Fibroblast of upper back skin (primary cell): ENCODE measurements around the gene GFAP.
A peak's percentile ranks its signal among the peaks of the same experiment; 100 is the strongest.

Experiments
- DNase-seq: peaks from one replicate; pipeline ENCODE4 v3.0.0-alpha.2; 2013

Gene GFAP

DNA sequence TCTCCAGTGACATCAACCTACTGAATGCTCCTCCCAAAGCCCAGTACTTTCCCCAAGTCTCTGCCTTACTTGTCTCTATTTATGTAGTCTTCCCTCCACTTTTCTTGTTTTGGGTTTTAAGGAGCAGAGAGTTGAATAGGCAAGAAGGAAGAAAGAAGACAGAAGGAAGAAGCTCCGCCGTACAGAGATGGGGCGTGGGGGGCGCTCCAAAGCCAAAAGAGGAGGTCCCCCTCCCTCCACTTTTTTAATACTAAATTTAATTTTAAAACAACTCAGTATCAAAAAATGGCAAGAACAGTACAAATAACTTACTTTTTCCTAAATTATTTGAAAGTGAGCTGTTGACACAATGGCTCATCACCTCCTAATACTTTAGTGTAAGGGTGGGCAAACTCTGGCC lies 20.7 kb downstream of the GFAP start:
- DNase-seq = no peak

DNA sequence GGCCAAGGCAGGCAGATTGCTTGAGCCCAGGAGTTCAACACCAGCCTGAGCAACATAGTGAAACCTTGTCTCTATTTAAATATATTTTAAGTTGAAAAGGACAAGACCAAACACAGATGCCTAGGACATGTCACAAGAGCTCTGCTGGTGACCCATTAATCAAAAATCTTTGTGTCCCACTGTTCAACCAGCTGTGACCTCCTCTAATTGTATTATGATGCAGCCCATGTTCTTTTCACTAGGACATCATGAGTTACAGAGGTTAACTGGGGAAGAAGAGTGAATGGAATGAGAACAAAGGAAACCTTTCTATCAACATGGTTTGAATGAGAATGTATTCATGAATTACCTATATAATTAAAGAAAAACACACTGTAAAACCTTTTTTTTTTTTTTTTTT lies 23.1 kb downstream of the GFAP start:
- no peak for DNase-seq

GRCh38 chr17:44889003-44889402 lies 26.3 kb downstream of the GFAP start:
- DNase-seq = no peak

GRCh38 chr17:44887971-44888954 lies 27.0 kb downstream of the GFAP start:
- DNase-seq = no peak

DNA sequence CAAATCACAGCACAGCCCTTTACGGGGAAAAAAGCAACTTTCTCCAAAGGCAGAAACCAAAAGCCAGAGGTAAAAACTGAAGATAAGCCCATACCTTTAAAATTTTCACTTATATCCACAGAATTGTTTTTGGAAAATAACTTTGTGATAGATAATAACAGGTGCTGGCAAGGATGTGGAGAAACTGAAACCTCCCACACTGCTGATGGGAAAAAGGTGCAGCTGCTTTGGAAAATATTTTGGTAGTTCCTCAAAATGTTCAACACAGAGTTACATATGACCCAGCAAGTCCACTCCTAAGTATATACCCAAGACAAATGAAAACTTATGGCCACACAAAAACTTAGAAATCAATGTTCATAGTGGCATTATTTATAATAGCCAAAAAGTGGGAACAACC lies 28.3 kb downstream of the GFAP start:
- DNase-seq = no peak

- DNase-seq = no peak
Observed at GRCh38 chr17:44884941-44885340, 30.4 kb downstream of the GFAP start.

- DNase-seq = no peak
Observed at GRCh38 chr17:44881145-44881544, 34.2 kb downstream of the GFAP start.

DNA sequence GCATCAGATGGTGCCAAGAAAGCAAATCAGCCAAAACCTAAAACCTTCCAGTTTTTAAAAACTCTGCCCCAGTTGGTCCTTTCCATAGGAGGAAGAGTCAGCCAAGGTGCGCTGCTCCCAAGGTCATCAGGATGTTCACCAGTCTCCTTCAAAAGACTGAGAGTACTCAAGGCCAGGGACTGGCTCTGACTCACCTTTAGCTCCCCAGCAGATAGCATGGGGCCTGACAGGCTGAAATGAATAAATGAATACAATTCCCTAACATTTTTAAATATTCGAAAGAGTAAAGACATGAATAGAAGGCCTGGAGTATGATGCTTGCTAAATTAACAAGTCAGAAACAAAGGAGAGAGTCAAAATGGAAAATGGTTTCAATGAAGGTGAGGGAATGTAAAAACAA lies 35.2 kb downstream of the GFAP start:
- DNase-seq = no peak

GRCh38 chr17:44879376-44879775 lies 35.9 kb downstream of the GFAP start:
- DNase-seq = no peak

DNA sequence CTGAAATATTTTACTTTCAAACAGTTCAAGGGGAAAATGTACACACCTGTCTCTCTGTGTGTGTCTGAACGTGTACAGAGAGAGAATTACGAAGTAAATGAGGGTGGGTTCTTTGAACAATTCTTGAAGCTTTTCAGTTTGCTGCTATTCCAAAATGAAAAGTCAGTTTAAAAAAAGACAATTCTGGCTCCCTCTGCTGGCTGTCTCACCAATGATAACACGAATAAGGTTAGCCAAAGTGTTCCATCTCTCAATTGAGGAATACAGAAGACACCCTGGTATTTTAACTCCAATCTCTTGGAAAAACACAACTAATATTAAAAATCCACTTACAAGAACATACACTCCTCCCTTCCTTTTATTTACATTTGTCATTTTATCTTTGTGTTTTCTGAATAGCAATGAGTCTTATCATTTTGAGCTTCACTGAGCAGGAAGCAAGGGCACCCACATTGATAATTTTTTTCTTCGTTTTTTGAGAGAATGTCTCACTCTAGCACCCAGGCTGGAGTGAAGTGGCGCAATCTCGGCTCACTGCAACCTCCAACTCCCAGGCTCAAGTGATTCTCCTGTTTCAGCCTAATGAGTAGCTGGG lies 36.6 kb downstream of the GFAP start:
- peak; percentile 39 for DNase-seq

DNA sequence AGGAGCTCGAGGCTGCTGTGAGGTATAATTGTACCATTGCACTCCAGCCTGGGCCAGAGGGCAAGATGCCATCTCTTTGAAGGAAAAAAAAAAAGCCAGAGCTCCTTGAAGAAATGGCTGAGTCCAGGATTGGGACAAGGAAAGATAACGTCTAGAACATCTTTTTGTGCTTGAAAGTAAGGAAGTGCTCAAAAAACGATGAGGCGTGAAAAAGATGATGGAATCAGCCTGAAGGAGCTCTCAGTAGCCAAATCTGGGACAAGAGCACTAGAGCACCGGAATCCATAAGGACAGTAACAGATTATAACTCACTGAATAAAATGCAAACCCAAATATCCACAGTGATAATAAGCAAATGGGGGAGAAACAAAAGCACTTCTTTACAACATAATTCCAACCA lies 38.2 kb downstream of the GFAP start:
- DNase-seq = no peak

DNA sequence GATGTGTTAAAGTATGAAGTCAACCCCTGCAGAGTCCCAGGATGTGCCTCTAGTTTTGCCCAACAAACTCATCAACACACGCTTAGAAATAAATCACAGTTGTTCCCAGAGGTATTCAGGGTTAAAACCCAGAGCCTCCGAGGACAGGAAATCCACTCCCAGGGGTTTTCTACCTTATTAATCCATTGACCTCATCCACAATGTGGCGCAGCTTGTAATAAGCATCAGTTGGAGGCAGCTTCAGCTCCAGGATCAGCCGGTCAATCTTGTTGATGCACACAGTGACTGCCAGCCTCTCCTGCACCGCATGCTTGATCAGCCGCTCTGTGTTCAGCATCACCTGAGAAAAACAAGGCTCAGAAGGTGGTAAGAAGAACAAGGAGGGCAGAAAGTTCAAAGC lies 39.5 kb downstream of the GFAP start:
- no peak for DNase-seq

DNA sequence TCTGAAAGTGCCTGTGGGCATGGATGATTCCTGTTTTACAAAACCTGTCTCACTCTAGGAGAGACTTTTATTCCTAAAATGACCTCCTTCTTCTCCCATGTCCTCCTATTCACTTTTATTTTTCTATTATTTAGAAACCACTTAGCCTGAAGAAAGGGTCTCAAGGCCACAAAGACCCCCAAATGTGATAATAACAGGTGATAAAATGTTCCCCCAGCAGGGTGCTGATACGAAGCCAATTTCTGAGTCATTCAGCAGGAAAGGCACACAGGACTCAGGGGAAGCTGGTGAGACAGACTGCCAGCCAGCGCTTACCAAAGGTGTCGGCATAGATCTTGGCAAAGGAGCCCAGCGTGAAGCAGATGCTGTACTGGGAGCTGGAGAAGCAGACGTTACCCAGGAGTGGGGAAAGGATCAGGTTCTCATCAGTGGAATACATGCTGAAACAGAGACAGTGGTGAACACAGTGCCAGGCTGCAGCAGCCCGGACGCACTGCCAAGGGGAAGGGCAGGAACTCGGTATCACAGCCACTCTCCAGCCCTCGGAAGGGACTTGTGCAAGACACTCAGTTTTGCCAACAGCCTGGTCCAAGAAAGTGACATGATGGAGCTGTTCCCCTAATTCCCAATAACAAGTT lies 43.0 kb downstream of the GFAP start:
- DNase-seq = no peak

GRCh38 chr17:44871556-44871955 lies 43.7 kb downstream of the GFAP start:
- no peak for DNase-seq

- DNase-seq = no peak
Observed at GRCh38 chr17:44867841-44868240, 47.5 kb downstream of the GFAP start.

- peak; percentile 85 for DNase-seq
Observed at GRCh38 chr17:44865931-44866330, 49.4 kb downstream of the GFAP start.

GRCh38 chr17:44865231-44865660 lies 50.1 kb downstream of the GFAP start:
- DNase-seq = peak; percentile 81

DNA sequence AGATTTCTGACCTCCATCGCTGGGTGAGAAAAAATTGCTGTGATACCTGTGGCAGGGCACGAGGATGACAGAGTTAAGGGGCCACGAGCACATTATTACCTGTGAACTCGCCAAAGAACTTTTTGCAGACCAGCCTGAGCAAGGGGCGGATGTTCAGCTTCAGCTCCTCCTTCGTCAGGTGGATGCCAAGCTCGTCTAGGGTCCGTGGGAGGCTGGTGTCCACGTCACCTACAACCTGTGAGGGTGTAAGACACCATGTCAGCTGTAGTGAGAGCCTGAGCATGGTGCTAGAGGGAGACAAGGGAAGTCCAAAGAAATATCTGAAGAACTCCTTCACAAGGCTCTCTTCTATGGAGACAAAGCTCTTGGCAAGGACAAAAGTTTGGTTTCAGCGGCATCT lies 50.5 kb downstream of the GFAP start:
- DNase-seq = no peak

- DNase-seq = no peak
Observed at GRCh38 chr17:44863061-44863918, 52.0 kb downstream of the GFAP start.

DNA sequence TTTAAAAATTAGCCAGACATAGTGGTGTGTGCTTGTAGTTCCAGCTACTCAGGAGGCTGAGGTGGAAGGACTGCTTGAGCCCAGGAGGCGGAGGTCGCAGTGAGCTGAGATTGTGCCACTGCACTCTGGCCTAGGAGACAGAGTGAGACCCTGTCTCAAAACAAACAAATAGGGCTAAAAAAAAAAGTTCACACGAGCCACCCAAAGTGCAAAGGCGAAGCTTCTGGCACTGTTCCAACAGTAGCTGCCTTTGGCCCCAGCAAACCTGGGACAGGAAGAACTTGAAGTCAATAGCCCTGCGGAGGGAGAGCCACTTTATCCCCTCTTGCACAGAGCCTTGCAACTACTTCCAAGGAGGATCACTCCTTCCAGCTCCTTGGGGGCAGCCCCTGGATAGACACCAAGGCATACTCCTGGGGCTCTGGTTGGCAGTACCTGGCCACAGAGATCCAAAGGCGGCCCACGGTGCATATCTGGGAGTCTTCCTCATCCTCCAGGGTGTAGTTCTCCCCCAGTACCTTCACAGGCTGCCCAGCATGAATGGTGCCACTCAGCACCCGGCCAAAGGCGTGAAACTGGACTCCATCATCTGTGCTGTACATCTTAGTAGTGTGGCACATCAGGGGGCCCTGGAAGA lies 52.9 kb downstream of the GFAP start:
- no peak for DNase-seq

DNA sequence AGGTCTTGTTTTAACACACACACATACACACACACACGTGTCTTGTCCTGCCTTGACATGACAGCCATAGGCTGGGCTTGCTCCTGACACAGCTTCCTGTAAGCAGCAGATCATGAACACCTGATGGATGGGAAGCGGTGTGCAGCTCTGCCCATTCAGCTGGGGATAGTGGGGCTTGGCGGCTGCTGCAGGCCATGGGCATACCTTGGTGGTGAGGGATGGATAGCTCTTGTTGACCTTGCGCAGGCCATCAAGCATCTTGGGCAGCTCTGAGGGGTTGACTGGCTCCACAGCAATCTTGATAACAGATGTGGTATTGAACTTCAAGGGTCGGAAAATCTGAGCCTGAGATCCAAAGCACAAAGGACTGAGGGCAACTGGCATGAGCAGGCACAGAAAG lies 55.6 kb downstream of the GFAP start:
- no peak for DNase-seq

DNA sequence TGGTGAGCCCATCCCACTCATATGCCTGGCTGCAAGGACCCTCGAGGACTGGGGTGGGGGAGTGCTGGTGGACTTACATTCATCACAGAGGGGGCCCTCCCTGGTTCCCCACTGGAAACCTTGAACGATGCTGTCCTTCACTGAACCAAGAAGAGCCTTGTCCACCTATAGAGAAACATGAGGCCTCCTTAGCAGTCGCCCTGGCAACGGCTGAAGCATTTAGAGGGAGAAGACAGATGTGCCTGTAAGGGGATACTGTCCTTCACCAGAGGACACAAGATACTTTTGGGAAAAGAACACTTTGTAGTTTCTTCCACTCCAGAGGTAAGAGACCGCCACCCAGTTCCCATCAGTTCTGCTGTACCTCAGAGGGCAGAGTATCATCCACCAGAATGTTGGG lies 61.1 kb downstream of the GFAP start:
- no peak for DNase-seq
